ENCODE measurements around the gene MITF.

GRCh38 chr3:69815970-69816369, 76.7 kb downstream of the MITF start:
- no peak for TF ChIP-seq CTCF (IDR thresholded peaks at IDR 0.05; ENCODE audit: low read depth, low read length)
- no peak for TF ChIP-seq EZH2phosphoT487 (IDR thresholded peaks at IDR 0.05; ENCODE audit: low read depth)
